RWPE1 (cell line): ENCODE results near the gene LENEP.

Experiments used
- CTCF ChIA-PET: fragments of 350-600 bp; sonication (Branson Sonifier 250); formaldehyde crosslinking; extraction: SDS; loops from one replicate; lab custom pipeline; 2021; lab: Yijun Ruan, JAX
- POLR2A ChIA-PET: fragments of 400-600 bp; formaldehyde crosslinking; extraction: SDS; loops from one replicate; lab custom pipeline; 2020; ENCODE audit warnings: antibody characterized with exemption; ENCODE audit not compliant: low non-redundant PET; lab: Yijun Ruan, JAX
- DNase-seq: peaks from one replicate; pipeline ENCODE4 v3.0.0; 2012; ENCODE audit warnings: low spot score
- H3K27ac ChIP-seq: fragments of 450-650 bp; 2 replicates; pipeline ENCODE4 v1.5.1; 2017
- CTCF ChIP-seq: fragments of 450-650 bp; conservative IDR thresholded peaks from 2 replicates; pipeline ENCODE4 v1.5.1; 2017; ENCODE audit warnings: low read depth, mild to moderate bottlenecking

LENEP gene

DNA sequence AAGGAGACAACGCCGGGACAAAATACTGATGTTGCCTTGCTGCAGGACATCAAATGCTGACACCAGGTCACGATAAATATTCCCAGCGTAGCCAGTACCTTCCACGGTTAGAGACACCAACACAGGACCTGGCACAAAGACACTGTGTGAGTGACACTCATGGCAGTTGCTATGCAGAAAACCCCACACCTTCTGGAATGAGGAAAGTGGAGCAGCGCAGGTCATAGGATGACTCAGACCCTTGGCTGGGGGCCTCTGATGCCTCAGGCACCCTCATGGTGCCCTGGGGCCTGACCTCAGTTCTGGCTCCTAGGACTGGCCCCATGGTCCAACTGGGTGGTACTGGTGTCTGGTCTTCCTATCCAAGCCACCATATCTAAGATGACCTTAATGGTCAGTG, 33.2 kb downstream of the LENEP start:
- peak overlapping the region; percentile 26 for H3K27ac ChIP-seq
- ChIA-PET POLR2A (no interaction called here), CTCF (no interaction called here)
- DNase-seq, result no peak
- no peak for TF ChIP-seq CTCF

DNA sequence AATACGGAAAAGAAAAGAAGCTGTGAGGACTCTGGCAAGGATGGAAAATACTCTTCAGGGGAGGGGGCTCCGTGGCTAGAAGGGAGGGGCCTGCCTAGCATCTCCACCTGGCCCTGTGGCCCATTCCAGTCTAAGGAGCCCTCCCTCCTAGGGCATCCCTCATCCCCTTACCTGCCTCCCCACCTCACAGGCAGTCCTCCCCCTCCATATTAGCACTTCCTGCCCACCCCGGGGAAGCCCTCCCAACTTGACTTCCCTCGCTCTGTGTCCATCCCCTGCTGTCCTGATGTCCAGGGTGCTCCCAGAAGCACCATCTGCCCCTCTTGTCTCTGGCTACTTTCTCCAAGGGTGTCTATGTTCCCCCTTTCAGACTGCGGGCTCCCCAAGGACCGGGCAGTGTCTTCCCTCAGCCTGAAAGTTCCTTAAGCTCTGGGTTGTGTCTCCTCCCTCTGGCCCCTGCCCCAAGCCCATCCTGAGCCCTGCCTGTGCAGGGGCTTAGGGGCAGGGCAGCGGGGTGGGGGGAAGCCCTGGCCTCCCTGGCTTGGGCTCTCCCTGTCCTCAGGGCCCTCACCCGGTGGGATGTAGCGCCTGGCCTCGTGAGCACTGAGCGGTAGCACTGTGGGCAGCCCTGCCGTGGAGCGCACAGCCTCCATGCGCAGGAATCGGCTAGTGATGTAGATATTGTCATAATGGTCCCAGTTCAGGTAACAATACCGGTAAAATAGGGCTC, 36.3 kb downstream of the LENEP start:
- POLR2A ChIA-PET, result no interaction called here
- H3K27ac ChIP-seq, result no peak overlapping the region
- CTCF ChIA-PET, result no interaction called here
- DNase-seq, result no peak
- no peak for TF ChIP-seq CTCF

DNA sequence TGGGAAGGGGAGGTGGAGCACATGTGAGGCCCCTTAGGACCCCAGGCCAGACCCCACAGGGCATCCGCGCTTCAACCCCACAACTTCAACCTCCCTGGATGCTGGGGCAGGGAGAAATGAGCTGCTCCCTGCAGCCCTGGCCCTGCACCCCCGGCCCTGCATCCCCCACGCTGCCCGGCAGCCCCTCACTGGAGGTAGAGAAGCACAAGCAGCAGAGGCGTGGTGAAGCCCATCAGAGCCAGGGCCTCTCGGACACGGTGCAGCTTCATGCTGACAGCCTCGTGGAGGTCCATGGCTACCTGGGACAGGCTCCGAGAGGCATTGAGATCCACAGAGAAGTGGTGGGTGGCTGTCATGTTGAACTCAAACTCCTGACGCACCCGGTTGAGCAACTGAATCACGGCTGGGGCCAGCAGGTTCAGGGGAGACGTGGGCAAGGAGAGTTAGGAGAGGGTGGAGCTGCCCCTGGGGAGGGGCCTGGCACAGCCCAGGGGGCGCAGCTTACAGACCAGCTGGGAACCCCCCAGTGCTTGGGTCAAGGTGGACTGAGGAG, 36.9 kb downstream of the LENEP start:
- ChIA-PET CTCF (no interaction called here), POLR2A (no interaction called here)
- DNase-seq, result no peak
- no peak for TF ChIP-seq CTCF
- H3K27ac ChIP-seq, result no peak overlapping the region

DNA sequence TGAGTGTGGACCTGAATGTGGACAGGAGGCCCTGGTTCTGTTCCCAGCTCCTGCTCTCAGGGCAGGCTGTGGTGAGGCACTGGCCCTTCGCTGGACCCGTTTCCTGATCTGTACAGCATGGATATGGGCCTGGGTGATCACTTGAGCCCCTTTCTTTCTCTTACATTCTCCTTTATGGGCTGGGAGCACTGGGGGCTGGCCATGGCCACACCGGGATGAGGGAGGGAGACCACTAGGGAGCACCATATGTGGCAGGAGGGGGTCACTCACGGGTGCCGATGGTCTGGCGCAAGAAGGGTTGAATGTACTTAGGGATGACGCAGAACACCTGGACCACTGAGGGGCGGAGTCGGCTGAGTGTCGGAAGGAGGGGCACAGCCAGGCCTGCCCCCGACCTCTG, 37.5 kb downstream of the LENEP start:
- H3K27ac ChIP-seq, result no peak overlapping the region
- POLR2A ChIA-PET, result no interaction called here
- no peak for TF ChIP-seq CTCF
- no peak for DNase-seq
- CTCF ChIA-PET, result no interaction called here

- no peak overlapping the region for H3K27ac ChIP-seq
- TF ChIP-seq CTCF, result no peak
- CTCF ChIA-PET, result interaction anchor here (1.5 kb wide), 1 partner anchor 15 kb away, joined by 4 read pairs; no protein-coding TSS in a partner anchor
- POLR2A ChIA-PET, result no interaction called here
- no peak for DNase-seq
Measured at GRCh38 chr1:155032886-155033285, 39.5 kb downstream of the LENEP start.

DNA sequence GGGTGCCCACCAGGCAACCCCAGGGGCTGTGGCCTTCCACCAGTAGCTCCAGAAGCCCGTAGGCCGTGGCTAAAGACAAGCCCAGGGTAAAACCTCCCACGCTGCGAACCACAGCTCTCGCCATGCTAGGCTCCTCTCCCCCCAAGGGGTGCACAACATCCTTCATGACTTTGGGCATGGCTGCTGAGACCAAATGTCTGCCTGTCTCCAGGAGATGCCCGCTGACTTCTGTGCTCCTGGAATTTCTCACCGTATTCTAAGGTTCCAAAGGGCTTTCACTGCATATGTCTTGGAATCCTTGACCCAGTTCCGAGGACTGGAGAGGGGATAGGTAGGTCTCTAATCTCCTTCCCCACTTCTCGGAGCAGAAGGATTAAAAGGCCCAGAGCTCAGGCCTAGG, 40.1 kb downstream of the LENEP start, which contains the start of the genes DCST1 and DCST2:
Gene DCST1 (plus strand): TSS at position 301 of the 400 bp plus-strand sequence. CDS start 213 bp downstream, outside the sequence.
Gene DCST2 (minus strand): TSS at position 258 of the 400 bp plus-strand sequence. CDS start 80 bp downstream, at position 178.
- no peak for DNase-seq
- no peak for TF ChIP-seq CTCF
- H3K27ac ChIP-seq, result peak within 1 kb of the TSS; percentile 39
- CTCF ChIA-PET, result interaction anchor here (1.5 kb wide), 1 partner anchor 16 kb away, joined by 4 read pairs; no protein-coding TSS in a partner anchor
- POLR2A ChIA-PET, result no interaction called here
